K562 (cell line): ENCODE results near the gene LYVE1. TPM values are rescaled to one million over a fixed set of nuclear protein-coding genes. Genes with fewer than 3 reads are reported as not detected.
A peak's percentile ranks its signal among the peaks of the same experiment; 100 is the strongest.

Experiments used
- CHAMP1 ChIP-seq: fragments of 450-650 bp; IDR thresholded peaks from 2 replicates; pipeline ENCODE4 v1.6.1; 2016; ENCODE audit warnings: mild to moderate bottlenecking
- EP400 ChIP-seq: fragments of 450-650 bp; IDR thresholded peaks from 2 replicates; pipeline ENCODE4 v1.6.1; 2017; ENCODE audit warnings: antibody characterized with exemption, mild to moderate bottlenecking, moderate library complexity
- GTF3C2 ChIP-seq: IDR thresholded peaks from 3 replicates; pipeline ENCODE4 v1.6.1; 2011; ENCODE audit warnings: borderline replicate concordance, mild to moderate bottlenecking, moderate library complexity; ENCODE audit not compliant: insufficient read length; ENCODE audit errors: extremely low read depth
- KAT7 ChIP-seq: sonication (generic); formaldehyde crosslinking; IDR thresholded peaks from 2 replicates; pipeline ENCODE4 v1.8.0; 2022; ENCODE audit warnings: missing genetic modification reagents, mild to moderate bottlenecking, borderline replicate concordance
- MBD2 ChIP-seq: sonication (generic); IDR thresholded peaks from 2 replicates; pipeline ENCODE4 v1.6.1; 2016; ENCODE audit warnings: low read depth, borderline replicate concordance
- MYC ChIP-seq, 2 experiments: fragments of 250-450 bp in 1 of 2; sonication (Bioruptor Pico) in 1 of 2; IDR thresholded peaks; 2 replicates each; pipeline versions ENCODE4 v1.5.1 to v1.6.1; 2012 to 2021; ENCODE audit warnings: low read depth in 2 of 2, borderline replicate concordance in 1 of 2, improper control_type of control experiment in 1 of 2, low read length in 1 of 2, mild to moderate bottlenecking in 1 of 2, moderate library complexity in 1 of 2
- TAF1 ChIP-seq: IDR thresholded peaks from 2 replicates; pipeline ENCODE4 v1.6.1; 2011; ENCODE audit warnings: mild to moderate bottlenecking, low read length, moderate library complexity; ENCODE audit not compliant: insufficient read depth, control insufficient read depth, severe bottlenecking; ENCODE audit errors: extremely low read depth
- TAF7 ChIP-seq: fragments of 450-650 bp; IDR thresholded peaks from 2 replicates; pipeline ENCODE4 v1.6.1; 2016; ENCODE audit warnings: missing genetic modification characterization, missing compliant biosample characterization
- ZBTB11 ChIP-seq, 3 experiments: fragments of 200-800 bp in 1 of 3; fragments of 250-450 bp in 1 of 3; fragments of 450-650 bp in 1 of 3; sonication (Bioruptor Pico) in 1 of 3; sonication (Bioruptor generic) in 1 of 3; formaldehyde crosslinking in 1 of 3; IDR thresholded peaks; 2 replicates each; pipeline versions ENCODE4 v1.6.1 to v1.8.0; 2016 to 2022; ENCODE audit warnings: mild to moderate bottlenecking in 2 of 3, missing genetic modification characterization in 2 of 3, missing compliant biosample characterization in 1 of 3, moderate library complexity in 1 of 3
- ZBTB43 ChIP-seq: sonication (generic); formaldehyde crosslinking; IDR thresholded peaks from 2 replicates; pipeline ENCODE4 v1.8.0; 2023; ENCODE audit warnings: mild to moderate bottlenecking, missing genetic modification reagents
- polyA plus RNA-seq, 8 experiments: library from polyadenylated mRNA; depleted of rRNA in 4 of 8; stranded (reverse) in 5 of 8; unstranded in 3 of 8; fragments of >200 nt; fragmentation: Nextera tagmentation in 2 of 8; fragmentation: Illumina TruSeq in 1 of 8; extraction: Ambion mirVana in 2 of 8; extraction: Trizol in 1 of 8; gene quantifications; 2 replicates each; pipeline versions ENCODE4 v1.2.1 to v1.2.3, GENCODE V29; 2011 to 2014; ENCODE audit warnings: inconsistent platforms in 1 of 8, missing spikeins in 1 of 8
- total RNA-seq, 7 experiments: library from RNA; depleted of rRNA in 6 of 7; stranded (reverse); fragments of >200 nt in 6 of 7; fragmentation: Illumina TruSeq in 2 of 7; extraction: Trizol in 2 of 7; gene quantifications; 2 replicates each; pipeline versions ENCODE4 v1.2.1 to v1.2.3, GENCODE V29; 2011 to 2021; ENCODE audit warnings: low replicate concordance in 1 of 7
- TF ChIP-seq, protein P1 (sequence below), 2 experiments: fragments of 450-650 bp; IDR thresholded peaks; 2 replicates each; pipeline ENCODE4 v1.6.1; 2016

The LYVE1 gene
- total and polyA plus RNA-seq, 9 of the 15 experiments (the other 6 are each of a cell fraction or from before 2014, with no cell fraction given): 0.06 to 1.1 (median 0.14) TPM; not detected in 1

- TF ChIP-seq EP400 (peak; percentile 78), MBD2 (peak; percentile 76; the same call in 1 of the 2 replicates), ZBTB11 (CRISPR knock-in tag; IDR thresholded peaks at IDR 0.05) (no peak), CHAMP1 (peak; percentile 25; the same call in 1 of the 2 replicates), TAF1 (peak; percentile 80), TAF7 (tag) (0 out of 2 replicates have a peak, but pooled peaks have one; percentile 26), ZBTB43 (CRISPR knock-in tag) (0 out of 2 replicates have a peak, but pooled peaks have one; percentile 33), KAT7 (CRISPR knock-in tag) (peak; percentile 97; the same call in 1 of the 2 replicates), GTF3C2 (no peak), MYC (IDR thresholded peaks at IDR 0.05; ENCODE audit: low read depth, low read length) (peak; percentile 72), MYC (CRISPR knock-in tag; IDR thresholded peaks at IDR 0.05; ENCODE audit: borderline replicate concordance, low read depth) (no peak)
- TF ChIP-seq, protein P1, sequence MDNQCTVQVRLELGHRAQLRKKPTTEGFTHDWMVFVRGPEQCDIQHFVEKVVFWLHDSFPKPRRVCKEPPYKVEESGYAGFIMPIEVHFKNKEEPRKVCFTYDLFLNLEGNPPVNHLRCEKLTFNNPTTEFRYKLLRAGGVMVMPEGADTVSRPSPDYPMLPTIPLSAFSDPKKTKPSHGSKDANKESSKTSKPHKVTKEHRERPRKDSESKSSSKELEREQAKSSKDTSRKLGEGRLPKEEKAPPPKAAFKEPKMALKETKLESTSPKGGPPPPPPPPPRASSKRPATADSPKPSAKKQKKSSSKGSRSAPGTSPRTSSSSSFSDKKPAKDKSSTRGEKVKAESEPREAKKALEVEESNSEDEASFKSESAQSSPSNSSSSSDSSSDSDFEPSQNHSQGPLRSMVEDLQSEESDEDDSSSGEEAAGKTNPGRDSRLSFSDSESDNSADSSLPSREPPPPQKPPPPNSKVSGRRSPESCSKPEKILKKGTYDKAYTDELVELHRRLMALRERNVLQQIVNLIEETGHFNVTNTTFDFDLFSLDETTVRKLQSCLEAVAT (IDR thresholded peaks at IDR 0.05): peak in 1 of 2 experiments; percentile 80; a peak in 1 of 4 replicates
Observed at GRCh38 chr11:10540915-10541560, 27.4 kb downstream of the LYVE1 start, which contains the start of gene RNF141 (continued).
